HepG2 (cell line): ENCODE data around the gene RANBP3. TPM values are rescaled to one million over a fixed set of nuclear protein-coding genes. Genes with fewer than 3 reads are reported as not detected.

ENCODE experiments used
- CCAR2 ChIP-seq: fragments of 200-400 bp; formaldehyde crosslinking; optimal IDR thresholded peaks from 2 replicates; pipeline ENCODE3; 2018; ENCODE audit warnings: low read depth, mild to moderate bottlenecking, low read length, moderate library complexity
- FOXO1 ChIP-seq: sonication (generic); formaldehyde crosslinking; IDR thresholded peaks from 2 replicates; pipeline ENCODE4 v1.4.0; 2020; ENCODE audit warnings: missing genetic modification reagents
- KMT2B ChIP-seq: IDR thresholded peaks from 2 replicates; pipeline ENCODE4 v1.6.1; 2016; ENCODE audit warnings: missing genetic modification reagents, missing compliant biosample characterization
- NPAS2 ChIP-seq: sonication (generic); formaldehyde crosslinking; IDR thresholded peaks from 2 replicates; pipeline ENCODE4 v1.8.0; 2022; ENCODE audit warnings: mild to moderate bottlenecking, missing genetic modification reagents, borderline replicate concordance
- PHF5A ChIP-seq: IDR thresholded peaks from one replicate; pipeline ENCODE4 v1.6.1; 2018; ENCODE audit warnings: low read depth, missing genetic modification reagents; ENCODE audit not compliant: unreplicated experiment
- POLR2AphosphoS2 ChIP-seq: IDR thresholded peaks from 2 replicates; pipeline ENCODE4 v1.6.1; 2011; ENCODE audit warnings: low read depth, low read length, improper control_type of control experiment
- SATB2 ChIP-seq: sonication (generic); formaldehyde crosslinking; IDR thresholded peaks from 2 replicates; pipeline ENCODE4 v1.5.0; 2020; ENCODE audit warnings: missing genetic modification reagents
- SNRNP70 ChIP-seq: fragments of 200-400 bp; formaldehyde crosslinking; IDR thresholded peaks from 2 replicates; pipeline ENCODE4 v1.6.1; 2017; ENCODE audit warnings: mild to moderate bottlenecking, low read depth, low read length, moderate library complexity
- ZKSCAN5 ChIP-seq: sonication (generic); formaldehyde crosslinking; IDR thresholded peaks from 2 replicates; pipeline ENCODE4 v1.5.1; 2020; ENCODE audit warnings: mild to moderate bottlenecking, missing genetic modification reagents
- ZNF136 ChIP-seq: sonication (generic); formaldehyde crosslinking; IDR thresholded peaks from 2 replicates; pipeline ENCODE4 v1.8.1; 2022; ENCODE audit warnings: low read depth, mild to moderate bottlenecking, moderate library complexity, missing genetic modification reagents
- ZNF451 ChIP-seq: sonication (generic); formaldehyde crosslinking; IDR thresholded peaks from 2 replicates; pipeline ENCODE4 v1.5.0; 2020; ENCODE audit warnings: mild to moderate bottlenecking, missing genetic modification reagents
- polyA plus RNA-seq, 8 experiments: library from polyadenylated mRNA; depleted of rRNA in 3 of 8; stranded (reverse) in 7 of 8; unstranded in 1 of 8; fragments of >200 nt; fragmentation: Illumina TruSeq in 4 of 8; extraction: Trizol in 4 of 8; gene quantifications; 2 replicates each; pipeline versions ENCODE4 v1.2.1 to v1.2.3, GENCODE V29; 2011 to 2016; ENCODE audit warnings: low read depth in 4 of 8, missing spikeins in 1 of 8, mixed read lengths in 1 of 8; ENCODE audit not compliant: insufficient read depth in 1 of 8
- total RNA-seq, 5 experiments: library from RNA; depleted of rRNA; stranded (reverse); fragments of >200 nt; fragmentation: Illumina TruSeq; extraction: Trizol; gene quantifications; 2 replicates each; pipeline ENCODE4 v1.2.3, GENCODE V29; 2016; ENCODE audit warnings: low read depth in 1 of 5
- TF ChIP-seq, protein P1 (sequence below): sonication (generic); formaldehyde crosslinking; IDR thresholded peaks from 2 replicates; pipeline ENCODE4 v1.8.1; 2023; ENCODE audit warnings: missing genetic modification reagents, inconsistent platforms, borderline replicate concordance
- TF ChIP-seq, protein P2 (sequence below): sonication (generic); formaldehyde crosslinking; IDR thresholded peaks from 2 replicates; pipeline ENCODE4 v1.4.0; 2020; ENCODE audit warnings: missing genetic modification reagents, borderline replicate concordance
- TF ChIP-seq, protein P3 (sequence below): sonication (generic); formaldehyde crosslinking; IDR thresholded peaks from 2 replicates; pipeline ENCODE4 v1.4.0; 2020; ENCODE audit warnings: mild to moderate bottlenecking, low read depth, missing genetic modification reagents
- TF ChIP-seq, protein P4 (sequence below): sonication (generic); formaldehyde crosslinking; IDR thresholded peaks from 2 replicates; pipeline ENCODE4 v1.4.0; 2020; ENCODE audit warnings: mild to moderate bottlenecking, missing genetic modification reagents
- TF ChIP-seq, protein P5 (sequence below): sonication (generic); formaldehyde crosslinking; IDR thresholded peaks from 2 replicates; pipeline ENCODE4 v1.5.1; 2020; ENCODE audit warnings: missing genetic modification reagents, mild to moderate bottlenecking, borderline replicate concordance
- TF ChIP-seq, protein P6 (sequence below): sonication (generic); formaldehyde crosslinking; IDR thresholded peaks from 2 replicates; pipeline ENCODE4 v1.4.0; 2020; ENCODE audit warnings: missing genetic modification reagents

RANBP3 gene
- total and polyA plus RNA-seq, 2 of the 13 experiments (the other 11 are each of a cell fraction or from before 2014, with no cell fraction given) = 39.5 to 149 TPM

DNA sequence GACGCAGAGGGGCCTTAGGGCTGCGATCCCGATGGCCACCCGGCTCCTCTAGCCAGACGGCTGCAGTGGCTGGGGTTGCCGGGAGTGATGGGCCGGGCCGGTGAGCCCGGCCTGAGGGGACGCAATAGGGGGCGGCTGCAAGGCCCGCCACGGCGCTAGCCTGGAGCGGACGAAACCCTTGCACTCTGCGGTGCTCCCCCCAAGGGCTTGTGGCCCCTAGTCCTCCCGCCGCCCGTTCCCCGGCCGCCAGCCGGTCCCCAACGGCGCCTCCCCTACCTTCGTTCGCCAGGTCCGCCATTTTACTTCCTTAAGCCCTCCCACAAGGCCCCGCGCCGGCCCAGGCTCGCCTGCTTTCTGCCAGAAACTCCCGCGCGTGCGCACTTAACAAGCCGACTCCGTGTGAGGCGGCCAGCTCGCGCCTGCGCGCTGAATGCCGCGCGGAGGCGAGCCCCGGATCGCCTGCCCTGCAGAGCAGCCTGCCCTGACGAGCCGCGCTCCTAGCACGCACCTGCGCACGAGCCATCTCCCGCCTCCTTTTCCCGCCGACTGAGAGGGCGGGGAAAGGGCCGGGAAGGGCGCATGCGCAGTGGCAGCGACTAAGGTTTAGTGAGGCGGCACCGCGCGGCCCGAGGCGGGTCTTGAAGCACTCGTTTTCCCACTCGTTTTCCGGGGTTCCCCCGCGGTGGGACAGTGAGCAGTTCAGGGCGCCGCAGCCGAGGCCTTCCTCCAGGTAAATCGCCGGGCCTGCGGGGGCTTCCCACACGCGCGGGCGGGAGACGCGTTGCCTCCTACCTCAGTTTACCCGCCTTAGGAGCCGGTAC, at the start of gene RANBP3 (continued):
- TF ChIP-seq, protein P1, sequence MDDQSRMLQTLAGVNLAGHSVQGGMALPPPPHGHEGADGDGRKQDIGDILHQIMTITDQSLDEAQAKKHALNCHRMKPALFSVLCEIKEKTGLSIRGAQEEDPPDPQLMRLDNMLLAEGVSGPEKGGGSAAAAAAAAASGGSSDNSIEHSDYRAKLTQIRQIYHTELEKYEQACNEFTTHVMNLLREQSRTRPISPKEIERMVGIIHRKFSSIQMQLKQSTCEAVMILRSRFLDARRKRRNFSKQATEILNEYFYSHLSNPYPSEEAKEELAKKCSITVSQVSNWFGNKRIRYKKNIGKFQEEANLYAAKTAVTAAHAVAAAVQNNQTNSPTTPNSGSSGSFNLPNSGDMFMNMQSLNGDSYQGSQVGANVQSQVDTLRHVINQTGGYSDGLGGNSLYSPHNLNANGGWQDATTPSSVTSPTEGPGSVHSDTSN (CRISPR knock-in tag) = peak; percentile 99
- TF ChIP-seq, protein P2, sequence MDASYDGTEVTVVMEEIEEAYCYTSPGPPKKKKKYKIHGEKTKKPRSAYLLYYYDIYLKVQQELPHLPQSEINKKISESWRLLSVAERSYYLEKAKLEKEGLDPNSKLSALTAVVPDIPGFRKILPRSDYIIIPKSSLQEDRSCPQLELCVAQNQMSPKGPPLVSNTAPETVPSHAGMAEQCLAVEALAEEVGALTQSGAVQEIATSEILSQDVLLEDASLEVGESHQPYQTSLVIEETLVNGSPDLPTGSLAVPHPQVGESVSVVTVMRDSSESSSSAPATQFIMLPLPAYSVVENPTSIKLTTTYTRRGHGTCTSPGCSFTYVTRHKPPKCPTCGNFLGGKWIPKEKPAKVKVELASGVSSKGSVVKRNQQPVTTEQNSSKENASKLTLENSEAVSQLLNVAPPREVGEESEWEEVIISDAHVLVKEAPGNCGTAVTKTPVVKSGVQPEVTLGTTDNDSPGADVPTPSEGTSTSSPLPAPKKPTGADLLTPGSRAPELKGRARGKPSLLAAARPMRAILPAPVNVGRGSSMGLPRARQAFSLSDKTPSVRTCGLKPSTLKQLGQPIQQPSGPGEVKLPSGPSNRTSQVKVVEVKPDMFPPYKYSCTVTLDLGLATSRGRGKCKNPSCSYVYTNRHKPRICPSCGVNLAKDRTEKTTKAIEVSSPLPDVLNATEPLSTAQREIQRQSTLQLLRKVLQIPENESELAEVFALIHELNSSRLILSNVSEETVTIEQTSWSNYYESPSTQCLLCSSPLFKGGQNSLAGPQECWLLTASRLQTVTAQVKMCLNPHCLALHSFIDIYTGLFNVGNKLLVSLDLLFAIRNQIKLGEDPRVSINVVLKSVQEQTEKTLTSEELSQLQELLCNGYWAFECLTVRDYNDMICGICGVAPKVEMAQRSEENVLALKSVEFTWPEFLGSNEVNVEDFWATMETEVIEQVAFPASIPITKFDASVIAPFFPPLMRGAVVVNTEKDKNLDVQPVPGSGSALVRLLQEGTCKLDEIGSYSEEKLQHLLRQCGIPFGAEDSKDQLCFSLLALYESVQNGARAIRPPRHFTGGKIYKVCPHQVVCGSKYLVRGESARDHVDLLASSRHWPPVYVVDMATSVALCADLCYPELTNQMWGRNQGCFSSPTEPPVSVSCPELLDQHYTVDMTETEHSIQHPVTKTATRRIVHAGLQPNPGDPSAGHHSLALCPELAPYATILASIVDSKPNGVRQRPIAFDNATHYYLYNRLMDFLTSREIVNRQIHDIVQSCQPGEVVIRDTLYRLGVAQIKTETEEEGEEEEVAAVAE (CRISPR knock-in tag) = peak; percentile 93
- TF ChIP-seq POLR2AphosphoS2 = no peak
- peak; percentile 96 for TF ChIP-seq PHF5A (CRISPR knock-in tag)
- TF ChIP-seq ZNF451 (CRISPR knock-in tag) = peak; percentile 100
- no peak for TF ChIP-seq CCAR2
- TF ChIP-seq, protein P3, sequence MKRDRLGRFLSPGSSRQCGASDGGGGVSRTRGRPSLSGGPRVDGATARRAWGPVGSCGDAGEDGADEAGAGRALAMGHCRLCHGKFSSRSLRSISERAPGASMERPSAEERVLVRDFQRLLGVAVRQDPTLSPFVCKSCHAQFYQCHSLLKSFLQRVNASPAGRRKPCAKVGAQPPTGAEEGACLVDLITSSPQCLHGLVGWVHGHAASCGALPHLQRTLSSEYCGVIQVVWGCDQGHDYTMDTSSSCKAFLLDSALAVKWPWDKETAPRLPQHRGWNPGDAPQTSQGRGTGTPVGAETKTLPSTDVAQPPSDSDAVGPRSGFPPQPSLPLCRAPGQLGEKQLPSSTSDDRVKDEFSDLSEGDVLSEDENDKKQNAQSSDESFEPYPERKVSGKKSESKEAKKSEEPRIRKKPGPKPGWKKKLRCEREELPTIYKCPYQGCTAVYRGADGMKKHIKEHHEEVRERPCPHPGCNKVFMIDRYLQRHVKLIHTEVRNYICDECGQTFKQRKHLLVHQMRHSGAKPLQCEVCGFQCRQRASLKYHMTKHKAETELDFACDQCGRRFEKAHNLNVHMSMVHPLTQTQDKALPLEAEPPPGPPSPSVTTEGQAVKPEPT (CRISPR knock-in tag) = peak; percentile 100
- TF ChIP-seq KMT2B (CRISPR knock-in tag) = peak; percentile 99
- TF ChIP-seq, protein P4, sequence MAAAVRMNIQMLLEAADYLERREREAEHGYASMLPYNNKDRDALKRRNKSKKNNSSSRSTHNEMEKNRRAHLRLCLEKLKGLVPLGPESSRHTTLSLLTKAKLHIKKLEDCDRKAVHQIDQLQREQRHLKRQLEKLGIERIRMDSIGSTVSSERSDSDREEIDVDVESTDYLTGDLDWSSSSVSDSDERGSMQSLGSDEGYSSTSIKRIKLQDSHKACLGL (CRISPR knock-in tag) = peak; percentile 100
- TF ChIP-seq ZKSCAN5 (CRISPR knock-in tag) = peak; percentile 89
- TF ChIP-seq, protein P5, sequence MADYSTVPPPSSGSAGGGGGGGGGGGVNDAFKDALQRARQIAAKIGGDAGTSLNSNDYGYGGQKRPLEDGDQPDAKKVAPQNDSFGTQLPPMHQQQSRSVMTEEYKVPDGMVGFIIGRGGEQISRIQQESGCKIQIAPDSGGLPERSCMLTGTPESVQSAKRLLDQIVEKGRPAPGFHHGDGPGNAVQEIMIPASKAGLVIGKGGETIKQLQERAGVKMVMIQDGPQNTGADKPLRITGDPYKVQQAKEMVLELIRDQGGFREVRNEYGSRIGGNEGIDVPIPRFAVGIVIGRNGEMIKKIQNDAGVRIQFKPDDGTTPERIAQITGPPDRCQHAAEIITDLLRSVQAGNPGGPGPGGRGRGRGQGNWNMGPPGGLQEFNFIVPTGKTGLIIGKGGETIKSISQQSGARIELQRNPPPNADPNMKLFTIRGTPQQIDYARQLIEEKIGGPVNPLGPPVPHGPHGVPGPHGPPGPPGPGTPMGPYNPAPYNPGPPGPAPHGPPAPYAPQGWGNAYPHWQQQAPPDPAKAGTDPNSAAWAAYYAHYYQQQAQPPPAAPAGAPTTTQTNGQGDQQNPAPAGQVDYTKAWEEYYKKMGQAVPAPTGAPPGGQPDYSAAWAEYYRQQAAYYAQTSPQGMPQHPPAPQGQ (CRISPR knock-in tag) = no peak
- TF ChIP-seq ZNF136 (CRISPR knock-in tag) = peak; percentile 100
- TF ChIP-seq, protein P6, sequence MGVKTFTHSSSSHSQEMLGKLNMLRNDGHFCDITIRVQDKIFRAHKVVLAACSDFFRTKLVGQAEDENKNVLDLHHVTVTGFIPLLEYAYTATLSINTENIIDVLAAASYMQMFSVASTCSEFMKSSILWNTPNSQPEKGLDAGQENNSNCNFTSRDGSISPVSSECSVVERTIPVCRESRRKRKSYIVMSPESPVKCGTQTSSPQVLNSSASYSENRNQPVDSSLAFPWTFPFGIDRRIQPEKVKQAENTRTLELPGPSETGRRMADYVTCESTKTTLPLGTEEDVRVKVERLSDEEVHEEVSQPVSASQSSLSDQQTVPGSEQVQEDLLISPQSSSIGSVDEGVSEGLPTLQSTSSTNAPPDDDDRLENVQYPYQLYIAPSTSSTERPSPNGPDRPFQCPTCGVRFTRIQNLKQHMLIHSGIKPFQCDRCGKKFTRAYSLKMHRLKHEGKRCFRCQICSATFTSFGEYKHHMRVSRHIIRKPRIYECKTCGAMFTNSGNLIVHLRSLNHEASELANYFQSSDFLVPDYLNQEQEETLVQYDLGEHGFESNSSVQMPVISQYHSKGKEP (CRISPR knock-in tag) = peak; percentile 99
- TF ChIP-seq NPAS2 (CRISPR knock-in tag) = no peak
- TF ChIP-seq FOXO1 (CRISPR knock-in tag) = peak; percentile 87
- peak; percentile 100 for TF ChIP-seq SATB2
- TF ChIP-seq SNRNP70 = no peak
